Karpas-422 (cell line): ENCODE data around the gene NPFF. TPM values are rescaled to one million over a fixed set of nuclear protein-coding genes. Genes with fewer than 3 reads are reported as not detected.

Source experiments
- DNase-seq: peaks from one replicate; pipeline ENCODE4 v3.0.0-alpha.2; 2015
- H2AFZ ChIP-seq: fragments of 200-600 bp; sonication (generic); 2 replicates; pipeline ENCODE4 v1.6.1; 2014; ENCODE audit warnings: antibody characterized with exemption, low read length, mixed read lengths
- H3K27ac ChIP-seq: fragments of 200-600 bp; sonication (generic); 2 replicates; pipeline ENCODE4 v1.5.1; 2014; ENCODE audit warnings: mild to moderate bottlenecking, low read length, moderate library complexity
- H3K27me3 ChIP-seq: fragments of 200-600 bp; sonication (generic); 2 replicates; pipeline ENCODE4 v1.6.1; 2014; ENCODE audit warnings: low read length, mixed read lengths
- H3K36me3 ChIP-seq: fragments of 200-600 bp; sonication (generic); 2 replicates; pipeline ENCODE4 v1.6.1; 2014; ENCODE audit warnings: low read length, mixed read lengths; ENCODE audit not compliant: insufficient read depth
- H3K4me1 ChIP-seq: fragments of 200-600 bp; sonication (generic); 2 replicates; pipeline ENCODE4 v1.6.1; 2014; ENCODE audit warnings: mild to moderate bottlenecking, low read length, mixed read lengths
- H3K4me2 ChIP-seq: fragments of 200-600 bp; sonication (generic); 2 replicates; pipeline ENCODE4 v1.6.1; 2014; ENCODE audit warnings: low read length, low read depth, mild to moderate bottlenecking; ENCODE audit not compliant: poor library complexity, severe bottlenecking
- H3K4me3 ChIP-seq: fragments of 200-600 bp; sonication (generic); 2 replicates; pipeline ENCODE4 v1.5.1; 2014; ENCODE audit warnings: mild to moderate bottlenecking, antibody characterized with exemption, low read length, mixed read lengths
- H3K79me2 ChIP-seq: fragments of 200-600 bp; sonication (generic); 2 replicates; pipeline ENCODE4 v1.6.1; 2014; ENCODE audit warnings: mild to moderate bottlenecking, low read length, mixed read lengths
- H3K9ac ChIP-seq: fragments of 200-600 bp; sonication (generic); 2 replicates; pipeline ENCODE4 v1.6.0; 2014; ENCODE audit warnings: low read length
- H3K9me2 ChIP-seq: fragments of 200-600 bp; sonication (generic), shearing (Covaris generic); replicated peaks from 2 replicates; pipeline ENCODE4 v1.6.0; 2014; ENCODE audit warnings: mild to moderate bottlenecking, low read length, moderate library complexity; ENCODE audit not compliant: insufficient read depth
- H3K9me3 ChIP-seq: fragments of 300-700, 200-600 bp; sonication (generic); 2 replicates; pipeline ENCODE4 v1.6.1; 2014; ENCODE audit warnings: low read length, mixed read lengths
- H4K20me1 ChIP-seq: fragments of 200-600 bp; sonication (generic); 2 replicates; pipeline ENCODE4 v1.6.1; 2014; ENCODE audit warnings: mild to moderate bottlenecking, antibody characterized with exemption, low read length, low read depth; ENCODE audit not compliant: insufficient read depth
- small RNA-seq: library from RNA; depleted of rRNA; stranded (forward); fragments of <200 nt; gene quantifications from one replicate; pipeline ENCODE3, GENCODE V24; 2014
- total RNA-seq: library from RNA; depleted of rRNA; stranded (reverse); fragments of >200 nt; shearing (Covaris generic); gene quantifications from 2 replicates; pipeline ENCODE4 v1.2.3, GENCODE V29; 2014; ENCODE audit warnings: low replicate concordance; rRNA removed

The NPFF gene
- total RNA-seq, 1 experiment from 2014 or later = not detected

DNA sequence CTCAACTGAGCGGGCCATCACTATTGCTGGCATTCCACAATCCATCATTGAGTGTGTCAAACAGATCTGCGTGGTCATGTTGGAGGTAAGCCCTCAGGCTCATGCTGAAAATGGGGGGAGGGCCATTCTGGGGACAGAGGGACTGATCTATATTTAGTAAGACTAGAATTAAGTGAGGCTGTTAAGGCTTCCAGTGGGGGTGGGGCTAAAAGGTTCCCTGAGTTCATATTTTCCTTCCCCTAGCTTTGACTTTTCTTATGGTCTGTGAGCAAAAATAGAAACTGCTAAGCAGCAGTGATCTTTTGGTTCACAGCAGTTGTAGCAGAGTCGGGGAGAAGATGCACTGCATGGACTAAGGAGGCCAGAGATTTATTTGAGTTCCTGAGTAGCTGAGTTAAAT, 46.2 kb downstream of the NPFF start:
- H2AFZ ChIP-seq = no peak overlapping the region
- H3K36me3 ChIP-seq = peaks cover 87% of the 10 kb centered on the region
- H3K9me3 ChIP-seq = no peaks in the 10 kb centered on the region
- H3K9ac ChIP-seq = no peak overlapping the region
- peaks cover 46% of the 10 kb centered on the region for H4K20me1 ChIP-seq
- no peak overlapping the region for H3K27ac ChIP-seq
- no peak for DNase-seq
- H3K4me3 ChIP-seq = no peak overlapping the region
- H3K4me2 ChIP-seq = no peak overlapping the region
- H3K27me3 ChIP-seq = no peaks in the 10 kb centered on the region
- no peaks in the 10 kb centered on the region for H3K9me2 ChIP-seq
- H3K79me2 ChIP-seq = peaks cover 85% of the 10 kb centered on the region
- no peaks in the 10 kb centered on the region for H3K4me1 ChIP-seq

DNA sequence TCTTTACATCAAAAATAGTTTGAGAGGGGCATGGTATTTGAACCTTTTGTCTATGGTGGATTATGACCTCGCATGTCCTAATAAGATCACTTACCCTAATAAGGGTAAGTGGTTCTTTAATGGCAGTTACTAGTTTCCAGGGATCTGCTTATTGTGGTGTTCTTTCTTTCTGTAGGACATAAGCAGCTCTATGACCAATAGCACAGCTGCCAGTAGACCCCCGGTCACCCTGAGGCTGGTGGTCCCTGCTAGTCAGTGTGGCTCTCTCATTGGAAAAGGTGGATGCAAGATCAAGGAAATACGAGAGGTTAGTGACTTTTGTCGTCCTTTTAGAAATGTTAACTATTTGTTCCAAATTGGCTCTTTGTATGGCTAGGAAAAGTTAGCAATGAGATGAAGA, 48.2 kb downstream of the NPFF start:
- Histone ChIP-seq H3K79me2 (peaks cover 90% of the 10 kb centered on the region), H3K4me3 (no peak overlapping the region), H3K27ac (no peak overlapping the region), H3K27me3 (no peaks in the 10 kb centered on the region), H3K4me1 (peaks cover 8% of the 10 kb centered on the region), H3K9me3 (no peaks in the 10 kb centered on the region), H2AFZ (no peak overlapping the region), H3K36me3 (peaks cover 90% of the 10 kb centered on the region), H3K4me2 (no peak overlapping the region), H4K20me1 (peaks cover 49% of the 10 kb centered on the region), H3K9me2 (no peaks in the 10 kb centered on the region), H3K9ac (no peak overlapping the region)
- no peak for DNase-seq

Small RNA genes within 50 kb of the gene (small RNA-seq; reads per million reads assigned to genes)
- gene AC023509.3 = 0.12 reads per million

Other genes with a start within 250 kb of the NPFF start
- 9.4 and 22.8 TPM in 2 replicates for gene ESPL1, start 239.2 kb downstream of the NPFF start, total RNA-seq
- 387 and 492 TPM in 2 replicates for gene PFDN5, start 211.9 kb downstream of the NPFF start, total RNA-seq
- gene MYG1, start 207.8 kb downstream of the NPFF start, total RNA-seq = 67.1 and 85.5 TPM in 2 replicates
- gene AAAS, start 185.9 kb downstream of the NPFF start, total RNA-seq = 37.3 and 63.6 TPM in 2 replicates
- not detected in 2 replicates for gene SP7, start 171.1 kb downstream of the NPFF start, total RNA-seq
- 29.9 and 36.5 TPM in 2 replicates for gene SP1, start 127.3 kb downstream of the NPFF start, total RNA-seq
- gene AMHR2, start 83.6 kb downstream of the NPFF start, total RNA-seq = not detected in 2 replicates
- 112 and 139 TPM in 2 replicates for gene PRR13, start 65.8 kb downstream of the NPFF start, total RNA-seq
- gene PCBP2, start 55.4 kb downstream of the NPFF start, total RNA-seq = 340 and 447 TPM in 2 replicates
- gene MAP3K12, start 8.0 kb downstream of the NPFF start, total RNA-seq = 21.9 and 24.8 TPM in 2 replicates
- gene TARBP2, start 6.2 kb downstream of the NPFF start, total RNA-seq = 37.0 and 65.7 TPM in 2 replicates
- gene ATF7, start 118.9 kb upstream of the NPFF start, total RNA-seq = 14.8 and 28.9 TPM in 2 replicates
- gene ATP5MC2, start 168.6 kb upstream of the NPFF start, total RNA-seq = 718 and 957 TPM in 2 replicates
- 28.7 and 32.5 TPM in 2 replicates for gene CALCOCO1, start 220.0 kb upstream of the NPFF start, total RNA-seq
- not detected in 2 replicates for gene CISTR, start 244.5 kb upstream of the NPFF start, total RNA-seq